Gastroesophageal sphincter (tissue), 4 donors: ENCODE results near the gene IFNL3. TPM values are rescaled to one million over a fixed set of nuclear protein-coding genes. Genes with fewer than 3 reads are reported as not detected.

Experiments
- ATAC-seq: fragments of 150-250 bp; one replicate; pipeline ENCODE4 v1.9.1; 2016; ENCODE audit warnings: mild to moderate bottlenecking, moderate library complexity
- H3K27ac ChIP-seq, 4 donors: fragments of 200-600 bp; sonication (generic) in 3 of 4; 1 replicate in 3 of 4; 2 replicates in 1 of 4; pipeline ENCODE4 v1.5.1; 2016 to 2019
- H3K27me3 ChIP-seq: fragments of 200-600 bp; sonication (generic); one replicate; pipeline ENCODE4 v1.5.1; 2019
- H3K36me3 ChIP-seq, 2 donors: fragments of 200-600 bp; sonication (generic); one replicate each; pipeline ENCODE4 v1.5.1; 2019; ENCODE audit warnings: control low read depth in 1 of 2
- H3K4me1 ChIP-seq, 3 donors: fragments of 200-600 bp; sonication (generic); 1 replicate in 2 of 3; 2 replicates in 1 of 3; pipeline ENCODE4 v1.5.1; 2016 to 2019; ENCODE audit warnings: control low read depth in 2 of 3
- H3K4me3 ChIP-seq, 2 donors: fragments of 200-600 bp; sonication (generic); one replicate each; pipeline ENCODE4 v1.5.1; 2019; ENCODE audit warnings: mild to moderate bottlenecking in 1 of 2, moderate library complexity in 1 of 2
- H3K9me3 ChIP-seq, 3 donors: fragments of 200-600 bp; sonication (generic); one replicate each; pipeline ENCODE4 v1.5.1; 2017 to 2019; ENCODE audit warnings: control low read depth in 2 of 3
- CTCF ChIP-seq, 4 experiments: fragments of 200-600 bp in 2 of 4; fragments of 450-650 bp in 2 of 4; sonication (generic) in 1 of 4; IDR thresholded peaks; one replicate each; pipeline ENCODE4 v1.5.1; 2017 to 2019; ENCODE audit warnings: antibody characterized with exemption in 4 of 4, mild to moderate bottlenecking in 2 of 4, moderate library complexity in 2 of 4
- EP300 ChIP-seq: sonication (generic); formaldehyde crosslinking; IDR thresholded peaks from one replicate; pipeline ENCODE4 v1.6.1; 2017; ENCODE audit warnings: antibody characterized with exemption, mild to moderate bottlenecking
- POLR2A ChIP-seq, 2 donors: fragments of 450-650 bp; IDR thresholded peaks; one replicate each; pipeline ENCODE4 v1.6.1; 2017; ENCODE audit warnings: antibody characterized with exemption in 2 of 2, mild to moderate bottlenecking in 2 of 2, moderate library complexity in 1 of 2
- POLR2AphosphoS5 ChIP-seq: sonication (generic); formaldehyde crosslinking; IDR thresholded peaks from one replicate; pipeline ENCODE4 v1.6.1; 2017; ENCODE audit warnings: antibody characterized with exemption
- WGBS, 2 donors: methylation state at CpG; one replicate each; pipeline ENCODE4 v1.1.5; 2018; ENCODE audit warnings: low coverage in 1 of 2; 5-methylcytosine and 5-hydroxymethylcytosine counted together
- total RNA-seq, 4 donors: library from RNA; depleted of rRNA; stranded (reverse); fragments of >200 nt; gene quantifications; one replicate each; pipeline ENCODE4 v1.1.0, GENCODE V29; 2016

Gene IFNL3
- total RNA-seq, 4 donors from 2014 or later, result not detected

- Histone ChIP-seq H3K4me3 (no peak overlapping the region), H3K36me3 (no peaks in the 10 kb centered on the region), H3K27ac (no peak overlapping the region), H3K4me1 (peaks cover 0 to 17% (median 0%) of the 10 kb centered on the region in 3 donors), H3K9me3 (peaks cover 0 to 11% (median 0%) of the 10 kb centered on the region in 3 donors), H3K27me3 (peaks cover 84% of the 10 kb centered on the region)
- no peak for ATAC-seq
- 70 to 80% methylated on average over 3 of the region's 3 CpGs for WGBS, 2 donors
- no peak for TF ChIP-seq CTCF (IDR thresholded peaks at IDR 0.05)
- no peak for TF ChIP-seq POLR2A (IDR thresholded peaks at IDR 0.05)
- no peak for TF ChIP-seq EP300
- TF ChIP-seq POLR2AphosphoS5, result no peak
Measured at GRCh38 chr19:39261704-39262103, 16.9 kb upstream of the IFNL3 start.

- H3K9me3 ChIP-seq, result peaks cover 0 to 16% (median 0%) of the 10 kb centered on the region in 3 donors
- H3K36me3 ChIP-seq, result no peaks in the 10 kb centered on the region
- 89 to 93% methylated on average over 4 of the region's 4 CpGs for WGBS, 2 donors
- no peak overlapping the region for H3K4me3 ChIP-seq
- H3K27ac ChIP-seq, result no peak overlapping the region
- H3K27me3 ChIP-seq, result peaks cover 70% of the 10 kb centered on the region
- H3K4me1 ChIP-seq, result no peaks in the 10 kb centered on the region
- ATAC-seq, result no peak
- TF ChIP-seq CTCF (IDR thresholded peaks at IDR 0.05) (no peak), POLR2A (IDR thresholded peaks at IDR 0.05) (no peak), POLR2AphosphoS5 (no peak), EP300 (no peak)
Measured at GRCh38 chr19:39257227-39257626, 12.4 kb upstream of the IFNL3 start.

DNA sequence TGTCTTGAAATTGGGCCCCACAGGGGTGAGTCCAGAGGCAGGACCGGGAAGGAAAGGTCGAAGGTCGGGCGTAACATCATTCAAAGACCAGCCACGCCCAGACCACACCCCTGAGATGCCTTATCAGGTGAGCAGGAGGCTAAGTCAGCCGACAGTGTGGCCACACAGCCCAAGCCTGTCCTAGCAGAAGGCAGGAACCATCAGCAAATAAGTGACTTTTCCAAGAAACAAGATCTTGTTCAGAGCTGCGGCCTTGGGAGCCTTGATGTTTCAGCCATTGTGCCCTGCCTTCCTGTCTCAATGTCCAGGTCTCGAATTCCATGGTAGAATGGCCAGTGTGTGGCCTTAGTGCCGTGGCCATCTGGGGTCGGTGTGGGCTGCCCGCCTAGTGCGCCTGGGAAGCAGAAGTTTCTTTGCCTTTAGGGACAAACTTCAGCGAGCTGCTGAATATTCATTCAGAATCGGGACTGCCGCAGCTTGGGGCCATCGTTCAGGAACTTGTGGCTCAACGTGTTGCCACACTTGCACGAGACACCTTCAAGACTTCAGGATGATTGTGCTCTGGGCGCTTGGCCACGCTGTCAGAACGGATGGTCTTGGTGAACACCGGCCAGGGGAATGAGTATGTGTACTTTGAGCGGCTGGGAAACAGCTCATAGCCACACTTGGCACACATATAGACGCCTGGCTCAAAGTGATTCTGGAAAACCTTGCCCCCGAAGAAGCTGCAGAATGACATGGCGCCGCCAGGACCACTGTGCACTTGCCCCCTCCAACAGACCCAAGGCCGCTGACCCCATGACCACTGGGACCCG lies 9.9 kb upstream of the IFNL3 start:
- Histone ChIP-seq H3K4me1 (no peaks in the 10 kb centered on the region), H3K27ac (no peak overlapping the region), H3K27me3 (peaks cover 63% of the 10 kb centered on the region), H3K36me3 (no peaks in the 10 kb centered on the region), H3K4me3 (no peak overlapping the region), H3K9me3 (peaks cover 0 to 16% (median 0%) of the 10 kb centered on the region in 3 donors)
- ATAC-seq, result no peak
- WGBS, 2 donors, result 75 to 88% methylated on average over 8 to 19 of the region's 29 CpGs
- TF ChIP-seq POLR2A (IDR thresholded peaks at IDR 0.05), result no peak
- no peak for TF ChIP-seq POLR2AphosphoS5
- TF ChIP-seq CTCF (IDR thresholded peaks at IDR 0.05), result no peak
- no peak for TF ChIP-seq EP300

GRCh38 chr19:39253374-39254149 lies 8.8 kb upstream of the IFNL3 start:
- Histone ChIP-seq H3K27ac (no peak overlapping the region), H3K4me3 (no peak overlapping the region), H3K4me1 (no peaks in the 10 kb centered on the region), H3K27me3 (peaks cover 72% of the 10 kb centered on the region), H3K9me3 (peaks cover 0 to 16% (median 0%) of the 10 kb centered on the region in 3 donors), H3K36me3 (no peaks in the 10 kb centered on the region)
- ATAC-seq, result no peak
- TF ChIP-seq EP300 (no peak), POLR2A (IDR thresholded peaks at IDR 0.05) (no peak), CTCF (IDR thresholded peaks at IDR 0.05) (no peak), POLR2AphosphoS5 (no peak)
- 67 to 81% methylated on average over 5 to 6 of the region's 8 CpGs for WGBS, 2 donors
